Parathyroid adenoma (tissue), 2 donors: ENCODE results near the gene LRRC8E.
"Not testable (repeated sequence)": the region's sequence is repeated elsewhere in the genome, so short reads cannot be mapped to it uniquely, and the experiment has no call there.

Experiments
- H2AFZ ChIP-seq: fragments of 300-600 bp; sonication (generic); one replicate; pipeline ENCODE4 v1.7.0; 2017; ENCODE audit warnings: antibody characterized with exemption, mild to moderate bottlenecking
- H3K27ac ChIP-seq: fragments of 300-600 bp; sonication (generic); one replicate; pipeline ENCODE4 v1.7.0; 2017
- H3K27me3 ChIP-seq: fragments of 300-600 bp; sonication (generic); one replicate; pipeline ENCODE4 v1.7.0; 2017; ENCODE audit warnings: low read length; ENCODE audit not compliant: control insufficient read depth, insufficient read depth
- H3K36me3 ChIP-seq: fragments of 300-600 bp; sonication (generic); one replicate; pipeline ENCODE4 v1.7.0; 2017; ENCODE audit warnings: low read length; ENCODE audit not compliant: control insufficient read depth, insufficient read depth
- H3K4me1 ChIP-seq: fragments of 300-600 bp; sonication (generic); one replicate; pipeline ENCODE4 v1.7.0; 2017; ENCODE audit warnings: control low read depth
- H3K4me2 ChIP-seq: fragments of 300-600 bp; sonication (generic); one replicate; pipeline ENCODE4 v1.7.0; 2017; ENCODE audit warnings: low read length
- H3K4me3 ChIP-seq: fragments of 300-600 bp; sonication (generic); one replicate; pipeline ENCODE4 v1.7.0; 2017; ENCODE audit warnings: low read depth, low read length
- H3K79me2 ChIP-seq: fragments of 300-600 bp; sonication (generic); one replicate; pipeline ENCODE4 v1.7.0; 2017; ENCODE audit warnings: control low read depth
- H3K9ac ChIP-seq: fragments of 300-600 bp; sonication (generic); one replicate; pipeline ENCODE4 v1.7.0; 2017; ENCODE audit warnings: mild to moderate bottlenecking
- H3K9me3 ChIP-seq: fragments of 300-600 bp; sonication (generic); one replicate; pipeline ENCODE4 v1.7.0; 2017; ENCODE audit warnings: low read length; ENCODE audit not compliant: control insufficient read depth
- TF ChIP-seq, protein P1 (sequence below): fragments of 300-600 bp; sonication (generic); IDR thresholded peaks from one replicate; pipeline ENCODE4 v1.7.0; 2017; ENCODE audit warnings: antibody characterized with exemption, mild to moderate bottlenecking
- donor health status: primary hyperparathyroidism.

LRRC8E gene

DNA sequence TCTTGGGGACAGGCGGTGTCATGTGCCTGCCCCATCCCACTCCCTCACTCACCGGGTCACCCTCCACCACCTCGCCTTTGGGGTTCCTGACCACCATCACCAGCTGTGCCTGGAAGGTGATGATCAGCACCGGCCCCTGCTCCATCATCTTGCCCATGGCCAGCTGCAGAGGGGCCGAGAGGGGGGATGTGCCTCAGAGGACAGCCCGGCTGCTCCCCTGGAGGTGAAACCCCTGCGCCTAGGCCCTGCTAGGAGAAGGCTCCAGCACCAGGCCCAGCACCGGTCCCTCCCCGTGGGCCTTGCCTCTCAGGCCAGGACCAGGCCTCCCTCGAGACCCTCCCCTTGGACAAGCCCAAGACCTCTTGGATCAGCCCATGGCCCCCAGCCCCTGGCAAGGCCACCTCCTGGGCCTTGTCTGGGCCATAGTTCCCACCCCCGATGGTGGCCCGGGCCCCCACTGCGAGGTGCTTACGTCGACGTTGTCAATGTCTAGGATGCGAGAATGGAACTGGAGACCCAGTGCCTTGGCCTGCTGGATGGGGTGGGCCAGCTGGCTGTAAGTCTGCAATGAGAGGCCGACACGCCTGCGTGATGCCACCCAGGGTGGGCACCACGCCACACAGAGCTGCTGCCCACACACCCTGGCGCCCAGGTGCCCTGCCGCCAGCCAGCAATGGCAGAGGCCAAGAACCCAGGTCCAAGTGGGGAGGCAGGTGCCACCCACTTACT is 39.5 kb downstream of the LRRC8E start:
- TF ChIP-seq, protein P1, sequence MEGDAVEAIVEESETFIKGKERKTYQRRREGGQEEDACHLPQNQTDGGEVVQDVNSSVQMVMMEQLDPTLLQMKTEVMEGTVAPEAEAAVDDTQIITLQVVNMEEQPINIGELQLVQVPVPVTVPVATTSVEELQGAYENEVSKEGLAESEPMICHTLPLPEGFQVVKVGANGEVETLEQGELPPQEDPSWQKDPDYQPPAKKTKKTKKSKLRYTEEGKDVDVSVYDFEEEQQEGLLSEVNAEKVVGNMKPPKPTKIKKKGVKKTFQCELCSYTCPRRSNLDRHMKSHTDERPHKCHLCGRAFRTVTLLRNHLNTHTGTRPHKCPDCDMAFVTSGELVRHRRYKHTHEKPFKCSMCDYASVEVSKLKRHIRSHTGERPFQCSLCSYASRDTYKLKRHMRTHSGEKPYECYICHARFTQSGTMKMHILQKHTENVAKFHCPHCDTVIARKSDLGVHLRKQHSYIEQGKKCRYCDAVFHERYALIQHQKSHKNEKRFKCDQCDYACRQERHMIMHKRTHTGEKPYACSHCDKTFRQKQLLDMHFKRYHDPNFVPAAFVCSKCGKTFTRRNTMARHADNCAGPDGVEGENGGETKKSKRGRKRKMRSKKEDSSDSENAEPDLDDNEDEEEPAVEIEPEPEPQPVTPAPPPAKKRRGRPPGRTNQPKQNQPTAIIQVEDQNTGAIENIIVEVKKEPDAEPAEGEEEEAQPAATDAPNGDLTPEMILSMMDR = no peak
- no peaks in the 10 kb centered on the region for H3K9me3 ChIP-seq
- H3K9ac ChIP-seq = no peak overlapping the region
- no peaks in the 10 kb centered on the region for H3K27me3 ChIP-seq
- no peaks in the 10 kb centered on the region for H3K36me3 ChIP-seq
- H3K4me3 ChIP-seq = no peak overlapping the region
- no peak overlapping the region for H3K27ac ChIP-seq
- no peaks in the 10 kb centered on the region for H3K79me2 ChIP-seq
- no peak overlapping the region for H2AFZ ChIP-seq
- peaks cover 7% of the 10 kb centered on the region for H3K4me1 ChIP-seq
- H3K4me2 ChIP-seq = no peak overlapping the region

DNA sequence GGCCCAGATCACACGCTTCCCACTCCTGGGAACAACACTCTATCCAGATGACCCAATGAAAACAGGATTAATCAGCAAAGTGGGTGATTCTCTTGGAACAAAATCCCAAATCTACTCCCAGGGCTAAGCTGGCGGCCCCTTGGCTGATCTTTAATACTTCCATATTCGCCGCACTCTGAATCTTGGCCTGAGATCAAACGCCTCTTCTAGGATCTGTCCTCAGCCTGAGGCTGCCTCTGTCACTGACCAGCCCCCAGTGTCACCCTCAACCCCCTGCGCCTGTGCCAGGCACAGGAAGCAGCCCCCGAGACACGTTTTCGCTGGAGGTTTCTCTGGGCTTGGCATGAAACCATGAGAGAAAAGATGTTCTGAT is 40.0 kb downstream of the LRRC8E start:
- Histone ChIP-seq H3K9ac (no peak overlapping the region), H3K9me3 (no peaks in the 10 kb centered on the region), H3K36me3 (no peaks in the 10 kb centered on the region), H3K27ac (no peak overlapping the region), H3K4me3 (peak overlapping the region; percentile 40), H3K79me2 (no peaks in the 10 kb centered on the region), H2AFZ (no peak overlapping the region), H3K4me1 (peaks cover 7% of the 10 kb centered on the region), H3K27me3 (no peaks in the 10 kb centered on the region), H3K4me2 (peak overlapping the region; percentile 57)
- TF ChIP-seq, protein P1 = no peak

DNA sequence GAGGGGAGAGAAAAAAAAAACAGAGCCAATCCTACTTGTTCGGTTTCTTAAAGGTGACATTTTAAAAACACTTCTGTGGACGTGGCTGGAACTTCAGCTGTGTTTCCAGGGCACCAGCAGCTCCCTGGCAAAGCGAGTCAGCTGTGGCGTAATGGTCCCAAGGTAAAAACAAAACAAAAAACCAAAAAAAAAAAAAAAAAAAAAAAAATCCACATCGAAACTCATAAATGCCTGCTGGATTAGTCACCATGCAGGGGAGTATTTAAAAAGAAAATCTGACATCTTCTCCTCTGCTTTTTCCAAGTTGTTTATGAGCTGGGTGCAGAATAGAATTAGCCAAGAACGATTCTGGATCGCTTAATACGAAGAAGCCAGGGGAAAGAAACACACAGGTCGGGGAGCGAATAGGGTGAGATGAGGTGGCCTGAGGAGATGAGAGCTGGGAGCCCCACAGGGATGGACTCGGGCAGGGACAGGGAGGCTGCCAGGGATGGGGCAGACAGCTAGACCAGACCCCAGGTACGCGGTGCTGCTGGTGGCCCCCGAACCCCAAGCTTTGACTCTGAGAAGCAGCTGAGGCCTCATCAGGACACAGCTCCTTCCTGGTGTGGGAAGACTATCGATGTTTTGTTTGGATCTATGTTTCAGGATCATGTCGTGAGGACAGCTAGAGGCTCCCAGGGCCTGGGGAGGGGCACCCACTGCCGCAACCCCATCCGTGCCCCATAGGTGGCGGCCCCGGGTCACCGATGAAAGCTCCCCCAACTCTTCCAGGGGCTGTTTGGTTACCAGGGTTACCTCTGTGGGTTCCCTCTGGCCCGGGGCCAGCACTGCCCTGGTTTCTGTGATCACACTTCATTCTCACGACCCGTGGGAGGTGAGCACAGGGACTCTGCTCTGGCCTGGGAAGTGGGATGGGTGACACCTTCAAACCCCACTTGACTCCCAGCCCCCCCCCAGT is 40.7 kb downstream of the LRRC8E start:
- peak overlapping the region; percentile 57 for H3K4me2 ChIP-seq
- H3K4me1 ChIP-seq = peaks cover 7% of the 10 kb centered on the region
- H3K36me3 ChIP-seq = no peaks in the 10 kb centered on the region
- no peak overlapping the region for H3K9ac ChIP-seq
- peak overlapping the region; percentile 40 for H3K4me3 ChIP-seq
- no peak overlapping the region for H2AFZ ChIP-seq
- H3K27me3 ChIP-seq = no peaks in the 10 kb centered on the region
- no peaks in the 10 kb centered on the region for H3K79me2 ChIP-seq
- H3K27ac ChIP-seq = no peak overlapping the region
- no peaks in the 10 kb centered on the region for H3K9me3 ChIP-seq
- TF ChIP-seq, protein P1 = peak; percentile 13

DNA sequence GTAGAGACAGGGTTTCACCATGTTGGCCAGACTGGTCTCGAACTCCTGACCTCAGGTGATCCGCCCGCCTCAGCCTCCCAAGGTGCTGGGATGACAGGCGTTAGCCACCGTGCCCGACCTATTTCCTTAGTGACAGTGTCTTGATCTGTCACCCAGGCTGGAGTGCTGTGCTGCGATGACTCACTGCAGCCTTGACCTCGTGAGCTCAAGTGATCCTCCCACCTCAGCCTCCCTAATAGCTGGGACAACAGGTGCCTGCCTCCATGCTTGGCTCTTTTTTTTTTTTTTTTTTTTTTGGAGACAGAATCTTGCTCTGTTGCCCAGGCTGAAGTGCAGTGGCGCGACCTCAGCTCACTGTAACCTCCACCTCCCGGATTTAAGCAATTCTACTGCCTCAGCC is 41.7 kb downstream of the LRRC8E start:
- H3K9ac ChIP-seq, H2AFZ ChIP-seq, H3K36me3 ChIP-seq, H3K4me2 ChIP-seq, H3K79me2 ChIP-seq, H3K4me1 ChIP-seq, H3K4me3 ChIP-seq, H3K27ac ChIP-seq, H3K27me3 ChIP-seq, H3K9me3 ChIP-seq: not testable (repeated sequence)

DNA sequence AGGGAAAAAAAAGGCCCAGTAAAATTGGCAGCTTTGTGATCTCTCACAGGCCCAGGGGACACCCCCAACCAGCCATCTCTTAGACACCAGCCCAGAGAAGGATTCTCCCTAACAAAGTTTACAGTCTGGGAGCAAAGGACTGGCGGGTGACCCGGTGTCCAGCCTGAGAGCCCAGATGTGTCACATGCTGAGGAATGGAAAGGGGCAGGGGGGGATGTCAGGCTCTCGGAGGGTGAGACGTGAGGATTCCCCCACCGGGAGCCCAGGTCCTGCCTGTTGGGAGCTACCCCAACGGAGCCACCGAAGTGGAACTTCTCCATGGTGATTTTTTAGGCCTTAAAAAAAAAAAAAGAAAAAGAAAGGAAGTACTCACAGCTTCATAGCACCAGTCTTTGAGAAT is 42.5 kb downstream of the LRRC8E start:
- Histone ChIP-seq H3K36me3 (no peaks in the 10 kb centered on the region), H3K9ac (no peak overlapping the region), H3K27ac (no peak overlapping the region), H3K27me3 (no peaks in the 10 kb centered on the region), H3K4me1 (peaks cover 7% of the 10 kb centered on the region), H3K9me3 (no peaks in the 10 kb centered on the region), H3K79me2 (no peaks in the 10 kb centered on the region), H3K4me3 (no peak overlapping the region), H3K4me2 (no peak overlapping the region), H2AFZ (no peak overlapping the region)
- TF ChIP-seq, protein P1 = no peak
